Measurements from ENCODE around the gene AGAP3.

Gene AGAP3

GRCh38 chr7:151152643-151153513 lies 66.6 kb downstream of the AGAP3 start:
- H3K9ac ChIP-seq (ENCODE audit: low read length), result no peak overlapping the region
- H3K4me3 ChIP-seq (ENCODE audit: low read length), result no peak overlapping the region
- H3K36me3 ChIP-seq (ENCODE audit: control insufficient read depth, insufficient read depth, low read length), result no peaks in the 10 kb centered on the region
- H3K4me1 ChIP-seq (ENCODE audit: control insufficient read depth, insufficient read depth, low read length), result no peaks in the 10 kb centered on the region
- H3K27ac ChIP-seq (ENCODE audit: low read depth, low read length), result no peak overlapping the region
- no peaks in the 10 kb centered on the region for H3K27me3 ChIP-seq (ENCODE audit: control insufficient read depth, insufficient read depth, low read length)

DNA sequence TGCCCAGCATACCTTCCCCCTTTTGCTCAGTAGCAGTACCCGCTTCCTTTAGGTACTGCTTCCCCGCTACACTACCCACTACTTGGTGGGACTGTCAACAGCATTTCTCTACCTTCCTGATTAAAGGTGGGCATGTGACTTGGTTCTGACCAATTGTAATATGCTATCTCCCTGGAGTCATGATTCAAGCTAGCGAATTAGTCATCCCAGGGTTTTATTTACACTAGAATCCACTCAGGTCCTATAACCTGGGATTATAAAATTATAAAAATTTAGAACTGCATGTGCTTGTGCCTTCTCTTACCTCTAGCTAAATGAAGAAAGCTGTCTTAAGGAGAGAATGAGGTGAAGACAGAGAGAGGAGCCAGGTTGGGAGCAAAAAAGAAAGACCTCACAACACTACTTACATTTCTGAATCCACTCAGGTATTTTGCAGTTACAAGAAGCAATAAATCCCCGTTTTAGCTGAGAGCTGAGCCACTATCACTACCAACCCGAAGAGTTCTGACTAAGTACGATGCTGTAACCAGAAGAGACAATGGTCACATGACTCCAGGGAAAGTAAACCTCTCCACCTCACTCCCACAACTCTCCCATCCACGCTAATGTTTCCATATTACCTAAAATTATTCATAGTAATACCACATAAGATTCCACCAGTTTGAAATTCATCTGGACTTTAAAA lies 71.5 kb downstream of the AGAP3 start:
- Histone ChIP-seq H3K4me3 (ENCODE audit: low read length) (no peak overlapping the region), H3K27ac (ENCODE audit: low read depth, low read length) (no peak overlapping the region), H3K9ac (ENCODE audit: low read length) (no peak overlapping the region), H3K4me1 (ENCODE audit: control insufficient read depth, insufficient read depth, low read length) (no peaks in the 10 kb centered on the region), H3K27me3 (ENCODE audit: control insufficient read depth, insufficient read depth, low read length) (no peaks in the 10 kb centered on the region), H3K36me3 (ENCODE audit: control insufficient read depth, insufficient read depth, low read length) (no peaks in the 10 kb centered on the region)

GRCh38 chr7:151161757-151162156 lies 75.5 kb downstream of the AGAP3 start:
- H3K36me3 ChIP-seq (ENCODE audit: control insufficient read depth, insufficient read depth, low read length), result no peaks in the 10 kb centered on the region
- H3K27ac ChIP-seq (ENCODE audit: low read depth, low read length), result no peak overlapping the region
- no peak overlapping the region for H3K9ac ChIP-seq (ENCODE audit: low read length)
- no peak overlapping the region for H3K4me3 ChIP-seq (ENCODE audit: low read length)
- H3K4me1 ChIP-seq (ENCODE audit: control insufficient read depth, insufficient read depth, low read length), result no peaks in the 10 kb centered on the region
- H3K27me3 ChIP-seq (ENCODE audit: control insufficient read depth, insufficient read depth, low read length), result peaks cover 15% of the 10 kb centered on the region

DNA sequence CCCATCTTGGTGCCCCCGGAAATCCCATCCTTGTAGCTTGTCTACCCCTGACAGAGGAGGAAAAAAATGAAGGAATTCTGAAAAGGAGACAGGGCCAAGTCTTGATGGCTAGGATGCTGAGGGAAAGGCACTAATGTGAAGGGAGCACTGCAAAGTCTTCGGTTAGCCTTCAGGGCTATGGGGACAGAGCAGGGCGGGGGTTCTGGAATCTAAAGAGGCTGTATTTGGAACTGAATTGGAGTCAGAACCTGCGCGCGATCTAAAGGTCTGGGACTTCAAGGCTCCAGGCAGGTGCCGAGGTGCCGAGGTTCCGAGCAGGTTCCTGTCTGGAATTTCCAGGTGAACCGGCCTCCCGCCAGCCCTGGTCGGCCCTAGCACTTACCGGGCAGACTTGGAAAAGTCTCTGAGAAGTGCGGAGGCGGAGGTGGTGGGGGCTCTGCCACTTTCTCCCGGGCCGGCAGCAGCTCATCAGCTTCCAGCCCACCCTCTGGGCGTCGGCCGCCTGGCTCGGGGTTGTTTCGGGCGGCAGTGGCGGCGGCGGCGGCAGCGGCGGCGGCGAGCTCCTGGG lies 80.4 kb downstream of the AGAP3 start:
- no peak overlapping the region for H3K9ac ChIP-seq (ENCODE audit: low read length)
- H3K27me3 ChIP-seq (ENCODE audit: control insufficient read depth, insufficient read depth, low read length), result peaks cover 27% of the 10 kb centered on the region
- no peak overlapping the region for H3K27ac ChIP-seq (ENCODE audit: low read depth, low read length)
- H3K4me3 ChIP-seq (ENCODE audit: low read length), result no peak overlapping the region
- no peaks in the 10 kb centered on the region for H3K4me1 ChIP-seq (ENCODE audit: control insufficient read depth, insufficient read depth, low read length)
- no peaks in the 10 kb centered on the region for H3K36me3 ChIP-seq (ENCODE audit: control insufficient read depth, insufficient read depth, low read length)

GRCh38 chr7:151167197-151167961 lies 81.1 kb downstream of the AGAP3 start, which contains the start of gene GBX1:
TSS of gene GBX1 (minus strand) at chr7:151167694. CDS start at chr7:151167548, 146 bp downstream.
- Histone ChIP-seq H3K9ac (ENCODE audit: low read length) (no peak within 1 kb of the TSS), H3K36me3 (ENCODE audit: control insufficient read depth, insufficient read depth, low read length) (no peaks in the 10 kb centered on the region), H3K4me3 (ENCODE audit: low read length) (peak within 1 kb of the TSS; percentile 50), H3K27me3 (ENCODE audit: control insufficient read depth, insufficient read depth, low read length) (peaks cover 27% of the 10 kb centered on the region), H3K4me1 (ENCODE audit: control insufficient read depth, insufficient read depth, low read length) (no peaks in the 10 kb centered on the region), H3K27ac (ENCODE audit: low read depth, low read length) (no peak within 1 kb of the TSS)

DNA sequence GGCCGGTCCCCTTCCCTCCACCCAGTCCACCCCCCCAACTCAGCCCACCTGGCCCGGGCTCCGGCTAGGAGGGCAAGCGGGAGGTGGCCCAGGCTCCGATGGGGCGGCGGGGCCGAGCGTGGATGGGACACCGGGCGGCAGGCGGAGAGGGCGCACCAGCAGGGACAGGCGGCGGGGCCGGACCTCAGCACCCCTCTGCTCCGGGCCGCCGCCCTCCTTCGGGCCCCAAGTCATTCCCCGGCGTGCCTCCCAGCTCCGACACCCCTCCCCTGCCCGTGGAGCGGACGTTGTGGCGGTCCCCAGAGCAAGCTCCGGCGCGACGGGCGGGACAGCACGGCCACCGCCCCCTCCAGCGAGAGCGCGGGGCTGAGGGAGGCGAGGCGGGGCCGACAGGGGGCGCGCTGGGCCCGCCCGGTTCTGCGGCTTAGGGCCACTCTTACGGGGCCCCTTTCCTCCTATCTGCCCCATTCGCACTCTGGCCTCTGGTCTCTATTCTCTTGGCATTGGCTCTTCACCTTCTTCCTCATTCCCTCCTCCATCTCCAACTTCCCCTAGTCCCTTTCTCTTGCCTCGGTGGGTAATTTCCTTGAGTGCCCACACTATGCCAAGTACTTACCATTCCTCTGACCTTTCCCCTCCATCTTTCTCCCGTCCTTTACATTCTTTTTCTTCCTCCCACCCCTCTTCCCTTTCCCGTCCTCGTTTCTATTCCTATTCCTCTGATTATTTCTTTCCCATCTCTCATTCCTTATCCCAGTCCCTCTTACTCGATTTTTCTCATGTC lies 81.9 kb downstream of the AGAP3 start:
- peak overlapping the region; percentile 50 for H3K4me3 ChIP-seq (ENCODE audit: low read length)
- H3K27ac ChIP-seq (ENCODE audit: low read depth, low read length), result no peak overlapping the region
- peaks cover 26% of the 10 kb centered on the region for H3K27me3 ChIP-seq (ENCODE audit: control insufficient read depth, insufficient read depth, low read length)
- no peaks in the 10 kb centered on the region for H3K4me1 ChIP-seq (ENCODE audit: control insufficient read depth, insufficient read depth, low read length)
- H3K36me3 ChIP-seq (ENCODE audit: control insufficient read depth, insufficient read depth, low read length), result no peaks in the 10 kb centered on the region
- no peak overlapping the region for H3K9ac ChIP-seq (ENCODE audit: low read length)

DNA sequence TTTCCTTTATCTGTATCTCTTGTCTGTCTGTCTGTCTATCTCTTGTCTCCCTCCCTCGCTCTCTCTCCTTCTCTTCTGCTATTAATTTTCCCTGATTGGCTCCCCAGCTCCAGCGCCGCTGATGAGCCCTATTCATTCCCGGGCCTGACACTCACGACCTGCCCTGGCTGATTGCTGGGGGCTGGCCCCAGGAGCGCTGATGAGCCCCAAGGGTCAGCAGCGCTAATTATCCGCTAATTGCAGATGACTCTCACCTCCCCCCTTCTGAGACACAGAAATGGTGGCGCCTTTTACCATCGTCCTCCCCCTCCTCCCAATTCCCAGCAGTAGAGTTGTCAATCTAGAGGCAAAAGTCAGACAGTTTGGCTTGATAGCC lies 82.5 kb downstream of the AGAP3 start:
- Histone ChIP-seq H3K4me1 (ENCODE audit: control insufficient read depth, insufficient read depth, low read length) (no peaks in the 10 kb centered on the region), H3K9ac (ENCODE audit: low read length) (no peak overlapping the region), H3K27ac (ENCODE audit: low read depth, low read length) (no peak overlapping the region), H3K36me3 (ENCODE audit: control insufficient read depth, insufficient read depth, low read length) (no peaks in the 10 kb centered on the region), H3K27me3 (ENCODE audit: control insufficient read depth, insufficient read depth, low read length) (peaks cover 25% of the 10 kb centered on the region), H3K4me3 (ENCODE audit: low read length) (no peak overlapping the region)

GRCh38 chr7:151172273-151173141 lies 86.2 kb downstream of the AGAP3 start:
- Histone ChIP-seq H3K27me3 (ENCODE audit: control insufficient read depth, insufficient read depth, low read length) (peaks cover 11% of the 10 kb centered on the region), H3K36me3 (ENCODE audit: control insufficient read depth, insufficient read depth, low read length) (no peaks in the 10 kb centered on the region), H3K4me1 (ENCODE audit: control insufficient read depth, insufficient read depth, low read length) (no peaks in the 10 kb centered on the region), H3K4me3 (ENCODE audit: low read length) (no peak overlapping the region), H3K27ac (ENCODE audit: low read depth, low read length) (no peak overlapping the region), H3K9ac (ENCODE audit: low read length) (no peak overlapping the region)

DNA sequence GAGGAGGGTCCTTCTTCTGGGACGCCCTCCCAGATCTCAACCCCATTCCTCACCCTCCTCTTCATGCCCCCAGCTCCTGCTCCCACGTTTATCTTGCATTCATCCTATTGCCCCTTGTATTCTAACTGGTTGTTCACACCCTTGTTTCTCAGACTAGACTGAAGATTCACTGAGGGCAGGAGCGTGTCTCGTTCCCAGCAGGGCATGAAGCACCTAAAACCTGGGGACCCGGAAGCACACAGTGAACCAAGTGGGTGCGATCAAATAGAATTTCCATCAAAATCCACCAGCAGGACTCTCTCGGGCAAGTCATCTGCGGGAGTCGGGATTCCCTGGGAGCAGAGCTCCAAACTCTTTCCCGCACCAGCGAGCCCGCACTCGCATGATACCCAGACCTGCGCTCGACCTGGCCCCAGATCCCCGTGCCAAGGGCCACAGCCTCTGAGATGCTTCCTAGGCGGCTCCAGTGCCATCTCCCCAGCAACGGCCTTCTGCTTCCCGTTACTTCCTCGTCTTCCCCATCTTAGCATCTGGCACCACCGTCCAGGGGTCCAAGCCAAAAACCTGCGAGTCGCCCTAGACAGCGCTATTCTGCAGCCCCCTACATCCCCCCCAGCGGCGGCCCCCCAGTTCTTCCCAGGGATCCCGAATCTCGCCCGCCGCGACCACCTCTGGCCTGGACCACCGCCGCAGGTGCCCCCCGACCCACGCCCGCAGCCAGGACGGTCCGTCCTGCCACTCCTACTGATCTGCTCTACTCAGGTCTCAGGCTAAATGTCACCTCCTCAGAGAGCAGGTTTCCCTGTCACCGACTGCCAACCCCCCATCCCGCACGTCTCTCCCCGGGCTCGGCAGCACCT lies 87.3 kb downstream of the AGAP3 start:
- Histone ChIP-seq H3K27me3 (ENCODE audit: control insufficient read depth, insufficient read depth, low read length) (peaks cover 3% of the 10 kb centered on the region), H3K4me1 (ENCODE audit: control insufficient read depth, insufficient read depth, low read length) (no peaks in the 10 kb centered on the region), H3K27ac (ENCODE audit: low read depth, low read length) (no peak overlapping the region), H3K9ac (ENCODE audit: low read length) (no peak overlapping the region), H3K4me3 (ENCODE audit: low read length) (no peak overlapping the region), H3K36me3 (ENCODE audit: control insufficient read depth, insufficient read depth, low read length) (no peaks in the 10 kb centered on the region)

DNA sequence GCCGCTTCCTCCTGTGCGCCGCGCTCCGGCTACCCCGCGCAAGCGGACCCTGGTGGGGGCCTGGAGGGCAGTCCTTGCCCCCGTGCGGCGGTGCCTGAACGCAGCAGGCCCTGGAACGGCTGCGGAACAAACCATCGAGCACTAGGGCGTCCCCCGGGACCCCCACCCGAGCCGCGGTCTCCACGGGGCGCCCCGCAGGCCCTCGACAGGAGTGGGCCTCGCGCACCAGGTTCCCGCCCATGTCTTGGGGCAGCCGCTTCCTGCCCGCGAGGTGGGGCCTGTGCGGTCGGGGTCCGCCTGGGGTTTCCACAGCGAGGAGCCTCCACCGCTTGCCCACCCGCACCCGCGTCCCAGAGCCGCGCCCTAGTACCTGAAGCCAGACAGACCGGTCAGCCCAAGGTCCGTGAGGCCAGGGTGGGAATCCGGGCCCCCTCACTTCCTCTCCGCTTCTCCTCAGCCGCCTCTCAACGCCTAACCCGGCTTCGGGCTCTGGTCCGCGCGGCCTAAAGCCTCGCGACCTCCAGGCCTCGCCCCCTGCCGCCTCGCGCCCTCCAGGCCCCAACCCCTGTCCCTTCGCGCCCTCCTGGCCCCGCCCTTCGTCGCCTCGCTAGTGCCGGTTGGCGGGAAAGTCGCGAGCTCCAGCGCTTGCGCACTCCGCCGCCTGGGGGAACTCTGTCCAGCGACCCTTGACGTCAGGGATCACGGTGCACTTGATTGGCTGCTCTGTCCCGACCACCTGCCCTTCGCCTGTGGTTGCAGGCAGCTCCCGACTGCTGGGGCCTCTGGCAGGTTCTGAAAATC lies 88.2 kb downstream of the AGAP3 start:
- H3K27me3 ChIP-seq (ENCODE audit: control insufficient read depth, insufficient read depth, low read length), result no peaks in the 10 kb centered on the region
- no peak overlapping the region for H3K9ac ChIP-seq (ENCODE audit: low read length)
- H3K36me3 ChIP-seq (ENCODE audit: control insufficient read depth, insufficient read depth, low read length), result no peaks in the 10 kb centered on the region
- H3K4me1 ChIP-seq (ENCODE audit: control insufficient read depth, insufficient read depth, low read length), result no peaks in the 10 kb centered on the region
- no peak overlapping the region for H3K27ac ChIP-seq (ENCODE audit: low read depth, low read length)
- no peak overlapping the region for H3K4me3 ChIP-seq (ENCODE audit: low read length)
